Stomach smooth muscle (tissue), 2 donors: ENCODE results near the gene PITHD1.
"Not testable (repeated sequence)": the region's sequence is repeated elsewhere in the genome, so short reads cannot be mapped to it uniquely, and the experiment has no call there.

Experiments
- H3K27ac ChIP-seq: one replicate; pipeline ENCODE4 v1.7.0; 2013; ENCODE audit warnings: mild to moderate bottlenecking, low read length, inconsistent platforms
- H3K27me3 ChIP-seq, 2 donors: one replicate each; pipeline ENCODE4 v1.7.0; 2013; ENCODE audit warnings: low read length in 2 of 2; ENCODE audit not compliant: insufficient read depth in 2 of 2, control insufficient read depth in 1 of 2
- H3K36me3 ChIP-seq, 2 donors: one replicate each; pipeline ENCODE4 v1.7.0; 2013; ENCODE audit warnings: low read length in 2 of 2; ENCODE audit not compliant: control insufficient read depth in 2 of 2, insufficient read depth in 2 of 2
- H3K4me1 ChIP-seq: one replicate; pipeline ENCODE4 v1.7.0; 2013; ENCODE audit warnings: low read length; ENCODE audit not compliant: control insufficient read depth, insufficient read depth
- H3K4me3 ChIP-seq, 2 donors: one replicate each; pipeline ENCODE4 v1.7.0; 2013; ENCODE audit warnings: low read length in 2 of 2
- H3K9ac ChIP-seq, 2 donors: one replicate each; pipeline ENCODE4 v1.7.0; 2013; ENCODE audit warnings: low read length in 2 of 2, mild to moderate bottlenecking in 1 of 2
- H3K9me3 ChIP-seq, 2 donors: one replicate each; pipeline ENCODE4 v1.7.0; 2013; ENCODE audit warnings: low read length in 2 of 2; ENCODE audit not compliant: control insufficient read depth in 2 of 2
- donor health status: healthy.
- donor health status: Pancreatic carcinoma.

PITHD1 gene

DNA sequence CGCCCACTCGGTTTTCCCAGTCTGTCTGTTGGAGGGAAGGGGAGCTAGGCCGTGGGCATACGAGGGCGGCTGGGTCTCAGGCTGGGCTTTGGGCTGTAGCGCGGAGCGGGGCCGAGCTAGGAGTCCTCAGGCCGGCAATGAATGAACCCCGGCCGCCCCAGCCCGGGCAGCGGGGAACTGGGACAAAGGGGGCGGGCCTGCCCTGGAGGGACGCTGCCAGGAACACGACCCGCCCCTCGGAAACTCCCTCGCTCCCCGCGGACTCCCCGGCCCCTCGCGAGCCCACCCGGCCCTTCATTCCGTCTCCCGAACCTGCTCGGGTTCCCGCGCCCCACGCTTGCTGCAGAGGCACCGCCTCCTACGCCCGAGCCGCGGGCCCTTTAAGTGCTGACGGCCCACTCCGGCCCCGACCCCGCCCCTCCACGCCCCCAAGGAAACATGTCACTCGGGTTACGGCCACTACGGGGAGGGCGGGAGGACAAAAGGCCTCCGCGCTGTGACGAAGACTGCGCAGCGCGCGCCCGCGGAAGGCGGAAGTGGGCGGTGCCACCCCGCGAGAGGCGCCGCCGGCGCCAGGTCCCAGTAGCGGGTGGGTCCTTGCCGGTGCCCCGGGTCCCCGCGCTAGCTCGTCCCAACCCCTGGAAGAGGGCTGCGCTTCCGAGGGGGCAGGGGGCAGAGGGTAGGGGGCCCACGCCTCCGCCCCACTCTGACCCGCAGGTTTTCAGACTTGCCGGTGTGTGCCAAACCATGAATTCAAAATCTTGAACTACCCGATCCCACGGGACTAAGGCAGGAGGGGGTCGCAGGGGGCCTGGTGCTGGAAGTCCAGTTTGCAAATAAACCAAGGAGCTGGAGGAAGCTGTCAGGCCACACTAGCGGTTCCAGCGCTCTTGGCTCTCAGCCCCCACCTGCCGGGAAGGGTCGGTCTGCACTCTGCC, 22.5 kb downstream of the PITHD1 start, which contains the start of gene GALE:
TSS of gene GALE (minus strand) at position 355 of the 938 bp plus-strand sequence. CDS start 1,747 bp downstream, outside the sequence.
- no peaks in the 10 kb centered on the region for H3K27me3 ChIP-seq
- H3K4me3 ChIP-seq, result peak within 1 kb of the TSS; percentile 78 to 87
- H3K9ac ChIP-seq, result peak within 1 kb of the TSS; percentile 80 to 82
- H3K4me1 ChIP-seq, result peaks cover 29% of the 10 kb centered on the region
- no peaks in the 10 kb centered on the region for H3K9me3 ChIP-seq
- peak within 1 kb of the TSS; percentile 82 for H3K27ac ChIP-seq
- peaks cover 7 to 12% of the 10 kb centered on the region in 2 donors for H3K36me3 ChIP-seq

GRCh38 chr1:23801338-23801748, 23.1 kb downstream of the PITHD1 start:
- Histone ChIP-seq H3K36me3 (peaks cover 8 to 12% of the 10 kb centered on the region in 2 donors), H3K9me3 (no peaks in the 10 kb centered on the region), H3K4me3 (peak overlapping the region; percentile 78 to 87), H3K27ac (peak overlapping the region; percentile 82), H3K9ac (peak overlapping the region; percentile 80 to 82), H3K27me3 (no peaks in the 10 kb centered on the region), H3K4me1 (peaks cover 29% of the 10 kb centered on the region)

GRCh38 chr1:23801876-23802275, 23.7 kb downstream of the PITHD1 start:
- Histone ChIP-seq H3K4me1 (peaks cover 27% of the 10 kb centered on the region), H3K9ac (peak overlapping the region in 1 of 2 donors; percentile 36), H3K27ac (peak overlapping the region; percentile 82), H3K27me3 (no peaks in the 10 kb centered on the region), H3K9me3 (no peaks in the 10 kb centered on the region), H3K36me3 (peaks cover 13 to 16% of the 10 kb centered on the region in 2 donors), H3K4me3 (peak overlapping the region; percentile 78 to 87)

DNA sequence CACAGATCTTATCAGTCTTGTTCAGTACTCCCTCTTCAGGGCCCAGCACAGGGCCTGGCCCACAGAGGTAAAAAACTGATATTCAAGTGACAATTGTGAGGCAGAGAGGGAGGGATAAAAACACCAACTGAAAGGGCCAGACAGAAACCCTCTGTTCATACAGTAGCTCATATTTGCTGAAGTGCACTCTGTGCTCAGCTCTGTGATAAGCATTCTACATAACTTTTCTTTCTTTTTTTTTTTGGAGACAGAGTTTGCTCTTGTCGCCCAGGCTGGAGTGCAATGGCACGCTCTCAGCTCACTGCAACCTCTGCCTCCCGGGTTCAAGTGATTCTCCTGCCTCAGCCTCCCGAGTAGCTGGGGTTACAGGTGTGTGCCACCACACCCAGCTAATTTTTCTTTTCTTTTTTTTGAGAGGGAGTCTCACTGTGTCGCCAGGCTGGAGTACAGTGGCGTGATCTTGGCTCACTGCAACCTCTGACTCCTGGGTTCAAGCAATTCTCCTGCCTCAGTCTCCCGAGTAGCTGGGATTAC, 24.7 kb downstream of the PITHD1 start:
- H3K27me3 ChIP-seq, H3K27ac ChIP-seq, H3K4me3 ChIP-seq, H3K9me3 ChIP-seq, H3K9ac ChIP-seq: not testable (repeated sequence)
- H3K36me3 ChIP-seq, result peaks cover 20 to 26% of the 10 kb centered on the region in 2 donors
- peaks cover 22% of the 10 kb centered on the region for H3K4me1 ChIP-seq

DNA sequence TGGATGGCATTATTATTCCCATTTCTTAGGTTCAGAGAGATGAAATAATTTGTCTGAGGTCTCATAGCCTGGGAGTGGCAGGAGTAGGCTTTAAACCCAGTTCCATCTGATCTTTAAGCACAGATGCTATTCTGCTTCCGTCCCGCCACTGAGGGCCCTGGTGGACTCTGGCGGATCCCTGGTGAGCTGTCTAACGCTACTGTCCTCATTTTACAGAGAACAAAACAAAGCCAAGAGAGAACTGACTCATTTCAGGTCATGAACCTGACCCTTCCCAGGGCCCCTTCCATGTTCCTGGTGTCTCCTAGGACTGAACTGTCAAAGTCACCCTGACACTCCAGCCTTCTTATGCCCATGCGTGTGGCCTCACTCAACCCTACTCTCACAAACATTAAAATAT, 25.5 kb downstream of the PITHD1 start:
- Histone ChIP-seq H3K9ac (no peak overlapping the region), H3K4me1 (peaks cover 22% of the 10 kb centered on the region), H3K27me3 (no peaks in the 10 kb centered on the region), H3K36me3 (peaks cover 25 to 28% of the 10 kb centered on the region in 2 donors), H3K9me3 (no peaks in the 10 kb centered on the region), H3K27ac (no peak overlapping the region), H3K4me3 (no peak overlapping the region)

GRCh38 chr1:23804183-23804835, 26.1 kb downstream of the PITHD1 start:
- Histone ChIP-seq H3K9me3 (no peaks in the 10 kb centered on the region), H3K4me1 (peaks cover 20% of the 10 kb centered on the region), H3K9ac (no peak overlapping the region), H3K4me3 (no peak overlapping the region), H3K27me3 (no peaks in the 10 kb centered on the region), H3K36me3 (peaks cover 25 to 28% of the 10 kb centered on the region in 2 donors), H3K27ac (no peak overlapping the region)

DNA sequence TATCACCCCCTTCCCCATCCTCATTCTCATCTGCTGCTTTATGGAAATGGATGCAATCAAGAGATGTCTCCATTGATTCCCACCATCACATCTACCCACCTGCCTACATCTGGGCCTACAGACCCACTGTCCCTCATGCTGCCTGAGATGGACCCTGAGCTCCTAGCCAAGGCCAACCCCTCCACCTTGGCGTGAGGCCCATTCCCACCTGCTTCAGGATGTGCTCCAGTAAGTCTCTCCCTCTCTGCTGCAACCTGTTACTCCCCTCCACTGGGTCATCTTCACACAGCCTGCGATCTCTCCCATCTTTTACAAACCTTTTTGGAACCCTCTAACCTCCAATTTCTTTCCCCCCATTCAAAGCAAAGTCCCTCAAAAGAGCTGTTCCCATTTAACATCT, 26.8 kb downstream of the PITHD1 start:
- no peak overlapping the region for H3K4me3 ChIP-seq
- peaks cover 25 to 30% of the 10 kb centered on the region in 2 donors for H3K36me3 ChIP-seq
- no peaks in the 10 kb centered on the region for H3K9me3 ChIP-seq
- no peak overlapping the region for H3K9ac ChIP-seq
- H3K27ac ChIP-seq, result no peak overlapping the region
- H3K4me1 ChIP-seq, result peaks cover 12% of the 10 kb centered on the region
- no peaks in the 10 kb centered on the region for H3K27me3 ChIP-seq

DNA sequence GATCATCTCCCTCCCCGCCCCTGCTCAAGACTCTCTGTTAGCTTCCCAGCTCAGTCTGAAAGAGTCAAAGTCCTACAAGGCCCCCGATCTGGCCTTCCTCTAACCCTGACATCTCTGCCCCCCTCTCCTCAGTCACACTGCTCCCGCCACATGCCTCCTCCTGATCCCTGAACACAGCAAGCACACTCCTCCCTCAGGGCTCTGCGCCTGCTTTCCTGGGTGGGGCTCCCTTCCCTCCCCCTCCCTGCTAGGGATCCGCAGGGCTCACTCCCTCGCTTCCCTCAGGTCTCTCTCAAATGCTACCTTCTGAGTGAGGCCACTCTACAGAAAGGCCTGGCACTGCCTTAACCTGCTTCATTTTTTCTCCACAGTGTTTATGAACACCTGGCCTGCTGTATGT, 28.1 kb downstream of the PITHD1 start:
- Histone ChIP-seq H3K27ac (no peak overlapping the region), H3K36me3 (peaks cover 25 to 33% of the 10 kb centered on the region in 2 donors)

DNA sequence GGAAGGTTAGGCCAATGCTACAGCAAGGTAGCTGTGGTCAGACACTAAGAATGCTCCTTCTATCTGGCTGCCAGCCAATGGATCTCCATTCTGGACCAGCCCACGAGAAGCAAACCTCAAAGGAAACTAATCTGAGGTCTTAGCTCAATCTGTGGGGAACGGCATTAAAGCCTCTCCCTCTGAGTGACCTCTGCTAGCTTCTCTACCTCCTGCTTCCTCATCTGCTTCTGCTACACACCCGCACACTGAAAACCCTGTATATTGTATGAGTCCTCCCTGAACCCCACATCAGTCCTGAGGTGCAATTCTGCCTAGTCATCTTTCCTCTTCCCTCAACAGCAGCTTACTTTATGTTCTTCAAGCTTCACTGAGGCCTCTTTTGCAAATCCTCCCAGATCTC, 29.2 kb downstream of the PITHD1 start:
- H3K27ac ChIP-seq, result no peak overlapping the region
- no peak overlapping the region for H3K4me3 ChIP-seq
- no peak overlapping the region for H3K9ac ChIP-seq
- H3K27me3 ChIP-seq, result no peaks in the 10 kb centered on the region
- H3K9me3 ChIP-seq, result no peaks in the 10 kb centered on the region
- peaks cover 3% of the 10 kb centered on the region for H3K4me1 ChIP-seq
- H3K36me3 ChIP-seq, result peaks cover 35 to 36% of the 10 kb centered on the region in 2 donors

More for the DNA sequence above, 28.1 kb downstream of the PITHD1 start:
- Histone ChIP-seq H3K4me3 (no peak overlapping the region), H3K9ac (peak overlapping the region in 1 of 2 donors; percentile 21), H3K4me1 (peaks cover 9% of the 10 kb centered on the region), H3K27me3 (no peaks in the 10 kb centered on the region), H3K9me3 (no peaks in the 10 kb centered on the region)

- Histone ChIP-seq H3K27ac (no peak overlapping the region), H3K9me3 (no peaks in the 10 kb centered on the region), H3K4me3 (no peak overlapping the region), H3K9ac (no peak overlapping the region), H3K36me3 (peaks cover 42 to 46% of the 10 kb centered on the region in 2 donors), H3K4me1 (peaks cover 3% of the 10 kb centered on the region), H3K27me3 (no peaks in the 10 kb centered on the region)
These were observed 31.5 kb downstream of the PITHD1 start for GRCh38 chr1:23809751-23810171.
